Activated B cell treated with CpG ODN at 0.5 μM for 24 hours (primary cell): ENCODE results near the gene OLFML3. TPM values are rescaled to one million over a fixed set of nuclear protein-coding genes. Genes with fewer than 3 reads are reported as not detected.
"Not testable (repeated sequence)": the region's sequence is repeated elsewhere in the genome, so short reads cannot be mapped to it uniquely, and the experiment has no call there.

Experiments used
- ATAC-seq: fragments of 200-7000 bp; cut with Tn5 transposase; one replicate; pipeline ENCODE4 v1.10.0; 2021; ENCODE audit warnings: low read depth, mild to moderate bottlenecking, moderate library complexity
- CTCF ChIA-PET: fragments of 350-600 bp; sonication (Branson Sonifier 250); formaldehyde crosslinking; loops from one replicate; lab custom pipeline; 2021; ENCODE audit warnings: antibody characterized with exemption; lab: Charles Lee
- POLR2A ChIA-PET: fragments of 350-600 bp; sonication (Branson Sonifier 250); formaldehyde crosslinking; loops from one replicate; lab custom pipeline; 2021; ENCODE audit warnings: antibody characterized with exemption; lab: Charles Lee
- DNase-seq: peaks from one replicate; pipeline ENCODE4 v3.0.0; 2022
- H3K27ac Mint-ChIP-seq: one replicate; pipeline ENCODE4 v1.8.0; 2020; ENCODE audit warnings: mixed read lengths
- H3K27me3 Mint-ChIP-seq: one replicate; pipeline ENCODE4 v1.8.0; 2021; ENCODE audit warnings: mixed read lengths
- H3K36me3 Mint-ChIP-seq: one replicate; pipeline ENCODE4 v1.8.0; 2021; ENCODE audit warnings: low read depth, mixed read lengths
- H3K4me1 Mint-ChIP-seq: one replicate; pipeline ENCODE4 v1.8.0; 2021; ENCODE audit warnings: mixed read lengths
- H3K4me3 Mint-ChIP-seq: one replicate; pipeline ENCODE4 v1.8.0; 2020; ENCODE audit warnings: mild to moderate bottlenecking, mixed read lengths
- H3K9me3 Mint-ChIP-seq: one replicate; pipeline ENCODE4 v1.8.0; 2020; ENCODE audit warnings: mixed read lengths
- CTCF ChIP-seq: fragments of 200-600 bp; IDR thresholded peaks from one replicate; pipeline ENCODE4 v1.8.0; 2022; ENCODE audit warnings: antibody characterized with exemption, mild to moderate bottlenecking
- intact Hi-C: fragments of 100-400 bp; cut with micrococcal nuclease; formaldehyde crosslinking; loops from one replicate; pipeline ENCODE4 v1.15.1; 2024
- total RNA-seq: library from RNA; stranded (reverse); gene quantifications from 2 replicates; pipeline ENCODE4 v1.2.3, GENCODE V29; 2022

Gene OLFML3
- total RNA-seq, 1 donor from 2014 or later, result 0.29 TPM

- POLR2A ChIA-PET, result no interaction called here
- no peak for TF ChIP-seq CTCF
- H3K9me3 Mint-ChIP-seq, result peaks cover 2% of the 10 kb centered on the region
- H3K27ac Mint-ChIP-seq, result no peak overlapping the region
- no peak for ATAC-seq
- H3K4me3 Mint-ChIP-seq, result no peak overlapping the region
- no peaks in the 10 kb centered on the region for H3K36me3 Mint-ChIP-seq
- no peaks in the 10 kb centered on the region for H3K4me1 Mint-ChIP-seq
- DNase-seq, result no peak
- intact Hi-C loops, result no loop called here
- CTCF ChIA-PET, result no interaction called here
- peaks cover 9% of the 10 kb centered on the region for H3K27me3 Mint-ChIP-seq
These were observed 30.1 kb downstream of the OLFML3 start for GRCh38 chr1:114009393-114009792.

GRCh38 chr1:114010433-114011184 lies 31.3 kb downstream of the OLFML3 start:
- no peak overlapping the region for H3K27ac Mint-ChIP-seq
- DNase-seq, result no peak
- ChIA-PET CTCF (no interaction called here), POLR2A (no interaction called here)
- TF ChIP-seq CTCF, result no peak
- no peaks in the 10 kb centered on the region for H3K36me3 Mint-ChIP-seq
- no peak overlapping the region for H3K4me3 Mint-ChIP-seq
- intact Hi-C loops, result no loop called here
- ATAC-seq, result no peak
- peaks cover under 1% of the 10 kb centered on the region for H3K9me3 Mint-ChIP-seq
- H3K27me3 Mint-ChIP-seq, result peaks cover 6% of the 10 kb centered on the region
- no peaks in the 10 kb centered on the region for H3K4me1 Mint-ChIP-seq

- intact Hi-C loops, result no loop called here
- Mint-ChIP-seq H3K4me3 (no peak overlapping the region), H3K27ac (no peak overlapping the region), H3K9me3 (no peaks in the 10 kb centered on the region), H3K4me1 (no peaks in the 10 kb centered on the region), H3K36me3 (no peaks in the 10 kb centered on the region), H3K27me3 (peaks cover 8% of the 10 kb centered on the region)
- POLR2A ChIA-PET, result no interaction called here
- TF ChIP-seq CTCF, result no peak
- CTCF ChIA-PET, result no interaction called here
- DNase-seq (no peak), ATAC-seq (no peak)
These were observed 32.5 kb downstream of the OLFML3 start for GRCh38 chr1:114011796-114012195.

GRCh38 chr1:114015075-114015474 lies 35.8 kb downstream of the OLFML3 start:
- no peak for ATAC-seq
- intact Hi-C loops, result no loop called here
- peaks cover 8% of the 10 kb centered on the region for H3K27me3 Mint-ChIP-seq
- H3K4me1 Mint-ChIP-seq, result no peaks in the 10 kb centered on the region
- TF ChIP-seq CTCF, result no peak
- ChIA-PET POLR2A (no interaction called here), CTCF (no interaction called here)
- no peak overlapping the region for H3K27ac Mint-ChIP-seq
- no peaks in the 10 kb centered on the region for H3K36me3 Mint-ChIP-seq
- H3K4me3 Mint-ChIP-seq, result no peak overlapping the region
- H3K9me3 Mint-ChIP-seq, result peaks cover 3% of the 10 kb centered on the region
- no peak for DNase-seq

- DNase-seq, H3K36me3 Mint-ChIP-seq, H3K4me1 Mint-ChIP-seq, POLR2A ChIA-PET, ATAC-seq, H3K9me3 Mint-ChIP-seq, H3K27ac Mint-ChIP-seq, H3K4me3 Mint-ChIP-seq, intact Hi-C loops, CTCF ChIA-PET, H3K27me3 Mint-ChIP-seq: not testable (repeated sequence)
These were observed 40.5 kb downstream of the OLFML3 start for GRCh38 chr1:114019724-114020123.
